ENCODE results near the gene CLCF1.

GRCh38 chr11:67368621-67369020 lies 4.8 kb downstream of the CLCF1 start:
- no peak for TF ChIP-seq E2F4 (IDR thresholded peaks at IDR 0.05; ENCODE audit: low read depth, low read length)
- no peak for TF ChIP-seq CTCF (IDR thresholded peaks at IDR 0.05 in 2 of 3, conservative IDR thresholded peaks at IDR 0.05 in 1 of 3; ENCODE audit: control insufficient read depth in 2 of 3, extremely low read depth in 1 of 3, insufficient read depth in 1 of 3, low read depth in 3 of 3, low read length in 3 of 3)
- TF ChIP-seq POLR2A (IDR thresholded peaks at IDR 0.05; ENCODE audit: low read depth, low read length), result no peak
- TF ChIP-seq CHD2 (IDR thresholded peaks at IDR 0.05; ENCODE audit: borderline replicate concordance, low read depth, low read length), result no peak
- no peak for TF ChIP-seq CHD4 (IDR thresholded peaks at IDR 0.05)
- TF ChIP-seq ATF2 (IDR thresholded peaks at IDR 0.05; ENCODE audit: low read length), result no peak
- TF ChIP-seq JUND (IDR thresholded peaks at IDR 0.05; ENCODE audit: low read depth, low read length), result no peak
- no peak for TF ChIP-seq EP300 (IDR thresholded peaks at IDR 0.05; ENCODE audit: borderline replicate concordance in 1 of 2, control insufficient read depth in 1 of 2, low read depth in 2 of 2, low read length in 2 of 2)
- no peak for TF ChIP-seq RBBP5 (conservative IDR thresholded peaks at IDR 0.05)
- TF ChIP-seq SP1 (IDR thresholded peaks at IDR 0.05; ENCODE audit: low read depth, low read length), result no peak
